Suppressor macrophage (primary cell): Measurements from ENCODE around the gene HMGN5.
A peak's percentile ranks its signal among the peaks of the same experiment; 100 is the strongest.

Source experiments
- DNase-seq, 4 experiments: peaks; one replicate each; pipeline ENCODE4 v3.0.0-alpha.2; 2020 to 2022

HMGN5 gene

DNA sequence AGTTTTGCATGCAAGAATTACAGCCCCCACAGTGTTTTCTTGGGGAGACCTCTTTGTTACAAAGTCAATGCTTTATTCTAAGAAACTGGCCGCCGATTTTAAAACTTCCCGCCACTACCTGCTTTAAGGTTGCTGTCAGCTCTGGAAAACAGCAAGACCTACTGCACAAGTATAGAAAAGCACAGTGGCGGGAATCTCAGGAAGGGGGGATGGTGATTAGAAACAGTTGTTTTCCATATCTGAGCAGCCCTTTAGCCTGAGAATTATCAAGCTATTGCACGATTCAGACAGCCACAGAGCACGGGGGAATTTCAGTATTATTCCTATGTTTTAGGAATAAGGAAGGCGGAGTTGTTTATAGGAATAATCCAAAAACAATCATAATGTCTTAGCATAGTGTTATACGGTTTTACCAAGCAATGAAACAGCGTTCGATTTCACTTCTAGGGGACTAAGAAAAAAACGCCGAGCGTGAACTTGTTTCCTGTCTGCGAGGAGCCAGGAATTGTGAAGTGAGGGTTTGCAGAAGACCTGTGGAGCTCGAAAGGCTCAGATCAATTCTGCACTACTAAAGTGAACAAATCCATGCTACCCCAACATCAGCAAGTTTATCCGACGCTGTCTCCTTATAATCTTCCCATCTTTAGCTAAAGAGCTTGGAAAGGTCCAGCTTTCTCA lies 81.3 kb downstream of the HMGN5 start:
- DNase-seq = peak in 1 of 4 experiments; percentile 2

DNA sequence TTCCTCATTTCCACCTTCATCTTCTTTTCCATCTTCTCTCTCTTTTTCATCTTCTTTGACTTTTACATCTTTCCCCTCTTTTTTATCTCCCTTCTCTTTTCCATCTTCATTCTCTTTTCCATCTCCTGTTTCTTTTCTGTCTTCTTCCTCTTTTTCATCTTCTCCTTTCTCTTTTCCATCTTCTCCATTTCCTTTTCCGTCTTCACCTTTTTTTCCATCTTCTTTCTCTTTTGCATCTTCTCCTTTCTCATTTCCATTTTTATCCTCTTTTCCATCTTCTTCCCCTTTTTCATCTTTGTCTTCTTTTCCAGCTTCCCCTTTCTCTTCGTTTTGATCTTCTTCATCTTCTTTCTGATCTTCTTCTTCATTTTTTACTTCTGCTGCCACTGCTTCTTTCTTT lies 87.0 kb downstream of the HMGN5 start:
- no peak for DNase-seq

DNA sequence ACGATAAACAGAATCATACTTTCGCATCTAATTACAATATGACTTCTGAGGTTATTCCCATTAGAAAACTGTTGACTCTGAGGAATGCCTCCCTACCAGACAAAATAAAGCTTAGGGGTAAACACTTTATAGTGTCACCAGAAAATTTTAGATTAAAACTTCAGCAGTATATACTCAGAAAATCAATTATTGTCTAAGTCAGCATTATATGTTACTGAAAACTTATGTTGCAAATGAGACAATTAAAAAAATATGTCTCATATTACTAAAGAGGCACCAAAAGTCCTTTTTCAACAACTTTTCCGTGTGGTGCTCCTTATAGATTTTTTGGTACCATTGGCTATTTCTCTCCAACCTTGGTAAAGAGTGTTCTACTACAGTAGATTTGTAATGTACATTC lies 91.4 kb downstream of the HMGN5 start:
- DNase-seq = no peak

DNA sequence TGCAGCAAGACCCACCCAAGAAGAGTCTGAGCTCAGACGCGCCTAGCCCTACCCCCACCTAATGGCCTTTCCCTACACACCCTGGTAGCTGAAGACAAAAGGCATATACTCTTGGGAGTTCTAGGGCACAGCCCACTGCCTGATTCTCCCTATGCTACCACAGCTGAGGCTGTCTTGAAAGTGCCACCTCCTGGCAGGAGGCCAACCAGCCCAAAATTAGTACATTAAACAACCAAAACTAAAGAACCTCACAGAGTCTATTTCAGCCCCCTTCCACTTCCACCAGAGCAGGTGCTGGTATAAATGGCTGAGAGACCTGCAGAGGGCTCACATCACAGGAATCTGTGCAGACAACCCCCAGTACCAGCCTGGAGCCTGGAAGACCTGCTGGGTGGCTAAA lies 119.1 kb downstream of the HMGN5 start:
- no peak for DNase-seq
